Endothelial cell of umbilical vein (primary cell): ENCODE measurements around the gene PIN1. TPM values are rescaled to one million over a fixed set of nuclear protein-coding genes. Genes with fewer than 3 reads are reported as not detected.

ENCODE experiments used
- BruUV-seq: library from RNA; stranded (reverse); fragments of 400-500 nt; replicated peaks from 2 replicates; lab custom pipeline; 2021; lab: Mats Ljungman, UMichigan
- CTCF ChIA-PET: fragments of 300-600, 350-600 bp; sonication (Branson Sonifier 250); formaldehyde crosslinking; loops from one replicate; lab custom pipeline; 2021; ENCODE audit warnings: antibody characterized with exemption, inconsistent platforms; lab: Charles Lee
- POLR2A ChIA-PET: fragments of 300-600, 350-600 bp; sonication (Branson Sonifier 250); formaldehyde crosslinking; loops from one replicate; lab custom pipeline; 2021; ENCODE audit warnings: antibody characterized with exemption, inconsistent platforms; lab: Charles Lee
- DNase-seq: peaks from one replicate; pipeline ENCODE4 v3.0.0-alpha.2; 2011; ENCODE audit warnings: low read depth, low spot score
- FAIRE-seq: peaks from 2 replicates; lab custom pipeline; 2011; peaks lifted over from hg19 to GRCh38; lab: Jason Lieb, UNC
- H2AFZ ChIP-seq: 2 replicates; pipeline ENCODE4 v1.6.0; 2012; ENCODE audit warnings: low read depth, low read length, control low read depth, inconsistent platforms
- H3K27ac ChIP-seq: 2 replicates; pipeline ENCODE4 v1.5.1; 2011; ENCODE audit warnings: low read depth, mild to moderate bottlenecking, control low read depth, low read length, moderate library complexity; ENCODE audit not compliant: insufficient read depth
- H3K27me3 ChIP-seq, 2 experiments: 2 replicates each; pipeline versions ENCODE4 v1.6.0 to v1.6.1; 2011; ENCODE audit warnings: low read length in 2 of 2, mixed read lengths in 1 of 2; ENCODE audit not compliant: control insufficient read depth in 2 of 2, insufficient read depth in 2 of 2
- H3K36me3 ChIP-seq, 2 experiments: 2 replicates in 1 of 2; 3 replicates in 1 of 2; pipeline ENCODE4 v1.5.1; 2011; ENCODE audit warnings: low read length in 2 of 2, mild to moderate bottlenecking in 1 of 2, moderate library complexity in 1 of 2; ENCODE audit not compliant: control insufficient read depth in 2 of 2, insufficient read depth in 2 of 2; ENCODE audit errors: extremely low read depth in 1 of 2
- H3K4me1 ChIP-seq: 3 replicates; pipeline ENCODE4 v1.5.1; 2011; ENCODE audit warnings: mild to moderate bottlenecking, low read length; ENCODE audit not compliant: control insufficient read depth, insufficient read depth; ENCODE audit errors: extremely low read depth
- H3K4me2 ChIP-seq: 2 replicates; pipeline ENCODE4 v1.6.1; 2011; ENCODE audit warnings: low read length, control low read depth, mixed read lengths; ENCODE audit not compliant: insufficient read depth
- H3K4me3 ChIP-seq, 3 experiments: fragments of 200-600 bp in 1 of 3; sonication (generic), shearing (Covaris generic) in 1 of 3; replicated peaks in 1 of 3; 2 replicates each; pipeline ENCODE4 v1.5.1; 2011 to 2016; ENCODE audit warnings: control low read depth in 3 of 3, low read length in 3 of 3, mild to moderate bottlenecking in 2 of 3, inconsistent platforms in 1 of 3, low read depth in 1 of 3, moderate library complexity in 1 of 3; ENCODE audit not compliant: insufficient read depth in 1 of 3
- H3K79me2 ChIP-seq: 2 replicates; pipeline ENCODE4 v1.6.0; 2012; ENCODE audit warnings: low read length, inconsistent platforms; ENCODE audit not compliant: control insufficient read depth, insufficient read depth
- H3K9ac ChIP-seq: replicated peaks from 2 replicates; pipeline ENCODE3; 2011; ENCODE audit warnings: low read length, control low read depth; ENCODE audit not compliant: insufficient read depth; ENCODE audit errors: extremely low read depth
- H3K9me1 ChIP-seq: replicated peaks from 3 replicates; pipeline ENCODE4 v1.6.0; 2011; ENCODE audit warnings: mild to moderate bottlenecking, low read length; ENCODE audit not compliant: control insufficient read depth, insufficient read depth; ENCODE audit errors: extremely low read depth
- H3K9me3 ChIP-seq: replicated peaks from 2 replicates; pipeline ENCODE4 v1.5.1; 2012; ENCODE audit warnings: low read length, inconsistent platforms; ENCODE audit not compliant: control insufficient read depth, insufficient read depth
- H4K20me1 ChIP-seq: replicated peaks from 2 replicates; pipeline ENCODE3; 2011; ENCODE audit warnings: mild to moderate bottlenecking, low read length; ENCODE audit not compliant: control insufficient read depth, insufficient read depth; ENCODE audit errors: extremely low read depth
- EZH2 ChIP-seq: IDR thresholded peaks from 2 replicates; pipeline ENCODE4 v1.6.1; 2012; ENCODE audit warnings: borderline replicate concordance, low read depth, mild to moderate bottlenecking, moderate library complexity, low read length, inconsistent platforms; ENCODE audit not compliant: severe bottlenecking
- FOS ChIP-seq: IDR thresholded peaks from 2 replicates; pipeline ENCODE4 v1.6.1; 2011; ENCODE audit warnings: mild to moderate bottlenecking, low read length, moderate library complexity, borderline replicate concordance; ENCODE audit not compliant: insufficient read depth
- GATA2 ChIP-seq: IDR thresholded peaks from 2 replicates; pipeline ENCODE4 v1.7.0; 2011; ENCODE audit warnings: low read depth, mild to moderate bottlenecking, moderate library complexity, mixed read lengths, low read length; ENCODE audit not compliant: insufficient read length, insufficient read depth
- JUN ChIP-seq: IDR thresholded peaks from 2 replicates; pipeline ENCODE4 v1.6.1; 2011; ENCODE audit warnings: borderline replicate concordance, low read depth; ENCODE audit not compliant: insufficient read length, insufficient read depth
- MAX ChIP-seq: IDR thresholded peaks from 2 replicates; pipeline ENCODE4 v1.6.1; 2011; ENCODE audit not compliant: insufficient read depth, insufficient read length
- MYC ChIP-seq: IDR thresholded peaks from one replicate; pipeline ENCODE4 v1.6.1; 2011; ENCODE audit warnings: mild to moderate bottlenecking, low read depth, low read length
- POLR2A ChIP-seq: IDR thresholded peaks from 2 replicates; pipeline ENCODE4 v1.6.1; 2012; ENCODE audit warnings: low read depth, mild to moderate bottlenecking, control low read depth, low read length
- POLR2AphosphoS5 ChIP-seq: IDR thresholded peaks from 2 replicates; pipeline ENCODE4 v1.6.1; 2012; ENCODE audit warnings: low read depth, mild to moderate bottlenecking, control low read depth, low read length, moderate library complexity; ENCODE audit not compliant: insufficient read depth
- dilution Hi-C: fragments of 300-500 bp; cut with MboI; formaldehyde crosslinking; loops from one replicate; pipeline ENCODE4 v1.15.0; 2019; ENCODE audit warnings: low sequenced_read_pairs; ENCODE audit not compliant: extremely low pct_ligation_motif_present
- intact Hi-C: fragments of 100-400 bp; cut with micrococcal nuclease; formaldehyde crosslinking; loops from one replicate; pipeline ENCODE4 v1.10.0; 2022
- polyA plus RNA-seq, 4 experiments: library from polyadenylated mRNA; depleted of rRNA in 3 of 4; stranded (reverse) in 3 of 4; unstranded in 1 of 4; fragments of >200 nt; gene quantifications; 2 replicates each; pipeline versions ENCODE4 v1.2.1 to v1.2.3, GENCODE V29; 2011 to 2012; ENCODE audit warnings: missing spikeins in 1 of 4
- total RNA-seq: library from RNA; stranded (reverse); gene quantifications from 2 replicates; pipeline ENCODE4 v1.2.3, GENCODE V29; 2021
- TF ChIP-seq, protein P1 (sequence below), 2 donors: IDR thresholded peaks; 1 replicate in 1 of 2; 2 replicates in 1 of 2; pipeline ENCODE4 v1.5.1; 2011; ENCODE audit warnings: low read length in 2 of 2, mild to moderate bottlenecking in 2 of 2, moderate library complexity in 2 of 2, control low read depth in 1 of 2, inconsistent platforms in 1 of 2, low read depth in 1 of 2; ENCODE audit not compliant: insufficient read depth in 1 of 2; ENCODE audit errors: extremely low read depth in 1 of 2

The PIN1 gene
- total and polyA plus RNA-seq, 2 donors (not counting 3 experiments of a cell fraction or from before 2014, with no cell fraction given): 97.4 to 115 TPM

DNA sequence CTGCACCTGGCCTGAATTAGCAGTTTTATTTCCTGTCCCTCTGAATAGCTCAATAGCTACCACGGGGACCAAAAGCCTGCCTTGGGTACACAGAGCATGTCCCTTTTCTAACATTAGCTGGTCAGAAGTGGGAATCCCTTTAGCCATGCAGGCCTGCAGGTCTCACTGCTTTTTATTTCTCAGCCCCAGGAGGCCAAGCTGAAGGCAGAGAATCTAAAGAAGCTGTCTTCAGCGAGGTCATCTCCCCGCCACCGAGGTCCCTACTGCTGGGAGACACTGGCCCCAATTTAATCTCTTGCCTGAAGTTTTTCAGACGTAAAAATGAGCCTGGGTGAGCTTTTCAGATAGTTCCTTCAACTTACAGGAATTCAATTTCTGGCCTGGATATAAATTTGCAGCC is 40.7 kb downstream of the PIN1 start:
- H3K27me3 ChIP-seq: no peaks in the 10 kb centered on the region
- dilution Hi-C loops (no loop called here), intact Hi-C loops (no loop called here)
- no peak for TF ChIP-seq JUN
- TF ChIP-seq MAX: no peak
- TF ChIP-seq, protein P1, sequence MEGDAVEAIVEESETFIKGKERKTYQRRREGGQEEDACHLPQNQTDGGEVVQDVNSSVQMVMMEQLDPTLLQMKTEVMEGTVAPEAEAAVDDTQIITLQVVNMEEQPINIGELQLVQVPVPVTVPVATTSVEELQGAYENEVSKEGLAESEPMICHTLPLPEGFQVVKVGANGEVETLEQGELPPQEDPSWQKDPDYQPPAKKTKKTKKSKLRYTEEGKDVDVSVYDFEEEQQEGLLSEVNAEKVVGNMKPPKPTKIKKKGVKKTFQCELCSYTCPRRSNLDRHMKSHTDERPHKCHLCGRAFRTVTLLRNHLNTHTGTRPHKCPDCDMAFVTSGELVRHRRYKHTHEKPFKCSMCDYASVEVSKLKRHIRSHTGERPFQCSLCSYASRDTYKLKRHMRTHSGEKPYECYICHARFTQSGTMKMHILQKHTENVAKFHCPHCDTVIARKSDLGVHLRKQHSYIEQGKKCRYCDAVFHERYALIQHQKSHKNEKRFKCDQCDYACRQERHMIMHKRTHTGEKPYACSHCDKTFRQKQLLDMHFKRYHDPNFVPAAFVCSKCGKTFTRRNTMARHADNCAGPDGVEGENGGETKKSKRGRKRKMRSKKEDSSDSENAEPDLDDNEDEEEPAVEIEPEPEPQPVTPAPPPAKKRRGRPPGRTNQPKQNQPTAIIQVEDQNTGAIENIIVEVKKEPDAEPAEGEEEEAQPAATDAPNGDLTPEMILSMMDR (IDR thresholded peaks at IDR 0.05; ENCODE audit: extremely low read depth in 1 of 2, insufficient read depth in 1 of 2, low read depth in 1 of 2, low read length in 2 of 2): no peak
- TF ChIP-seq EZH2: no peak
- TF ChIP-seq FOS: no peak
- no peak for TF ChIP-seq GATA2
- no peak for TF ChIP-seq MYC
- no peak for TF ChIP-seq POLR2AphosphoS5
- TF ChIP-seq POLR2A: no peak
- H3K9me3 ChIP-seq: no peaks in the 10 kb centered on the region
- POLR2A ChIA-PET: no interaction called here
- no peak overlapping the region for H3K4me3 ChIP-seq
- H3K27ac ChIP-seq: no peak overlapping the region
- H3K36me3 ChIP-seq: no peaks in the 10 kb centered on the region
- no peaks in the 10 kb centered on the region for H3K9me1 ChIP-seq
- H3K9ac ChIP-seq: no peak overlapping the region
- H3K4me2 ChIP-seq: no peak overlapping the region
- DNase-seq: no peak
- no TSS peak for BruUV-seq
- peaks cover 5% of the 10 kb centered on the region for H3K4me1 ChIP-seq
- no peaks in the 10 kb centered on the region for H4K20me1 ChIP-seq
- H3K79me2 ChIP-seq: no peaks in the 10 kb centered on the region
- no peak overlapping the region for H2AFZ ChIP-seq
- no peak for FAIRE-seq
- CTCF ChIA-PET: interaction anchor here (1.4 to 2.0 kb wide), 2 partner anchors 9 to 12 kb away, joined by 4 to 6 read pairs; no protein-coding TSS in a partner anchor
